Hepatocyte (in vitro differentiated cells): ENCODE measurements around the gene USP3. TPM values are rescaled to one million over a fixed set of nuclear protein-coding genes. Genes with fewer than 3 reads are reported as not detected.
A peak's percentile ranks its signal among the peaks of the same experiment; 100 is the strongest.

Experiments used
- DNase-seq: peaks from one replicate; pipeline ENCODE4 v3.0.0-alpha.2; 2016; ENCODE audit warnings: low spot score
- H2AFZ ChIP-seq: fragments of 200-600 bp; sonication (generic); 2 replicates; pipeline ENCODE4 v1.6.0; 2016; ENCODE audit warnings: antibody characterized with exemption, mild to moderate bottlenecking
- H3K27ac ChIP-seq: fragments of 200-600 bp; sonication (generic); 2 replicates; pipeline ENCODE4 v1.5.1; 2016; ENCODE audit warnings: mild to moderate bottlenecking
- H3K27me3 ChIP-seq: fragments of 200-600 bp; sonication (generic); 2 replicates; pipeline ENCODE4 v1.6.1; 2016
- H3K36me3 ChIP-seq: fragments of 200-600 bp; sonication (generic); replicated peaks from 2 replicates; pipeline ENCODE4 v1.5.1; 2016; ENCODE audit warnings: low read depth; ENCODE audit not compliant: insufficient read depth
- H3K4me1 ChIP-seq: fragments of 200-600 bp; sonication (generic); 2 replicates; pipeline ENCODE4 v1.5.1; 2016; ENCODE audit warnings: mild to moderate bottlenecking, moderate library complexity; ENCODE audit not compliant: insufficient read depth
- H3K4me2 ChIP-seq: fragments of 200-600 bp; sonication (generic); 2 replicates; pipeline ENCODE4 v1.6.0; 2016
- H3K4me3 ChIP-seq: fragments of 200-600 bp; sonication (generic); 2 replicates; pipeline ENCODE4 v1.5.1; 2016; ENCODE audit warnings: mild to moderate bottlenecking
- H3K79me2 ChIP-seq: fragments of 200-600 bp; sonication (generic); 2 replicates; pipeline ENCODE4 v1.6.0; 2017; ENCODE audit warnings: mild to moderate bottlenecking
- H3K9me2 ChIP-seq: fragments of 200-600 bp; sonication (generic); replicated peaks from 2 replicates; pipeline ENCODE4 v1.6.0; 2017; ENCODE audit warnings: mild to moderate bottlenecking; ENCODE audit not compliant: insufficient read depth
- H3K9me3 ChIP-seq: fragments of 200-600 bp; sonication (generic); 2 replicates; pipeline ENCODE4 v1.5.1; 2016; ENCODE audit warnings: low read depth, mild to moderate bottlenecking
- H4K20me1 ChIP-seq: fragments of 200-600 bp; sonication (generic); 2 replicates; pipeline ENCODE4 v1.6.0; 2016; ENCODE audit warnings: mild to moderate bottlenecking; ENCODE audit not compliant: insufficient read depth, poor library complexity, severe bottlenecking
- CTCF ChIP-seq: fragments of 200-600 bp; sonication (generic); IDR thresholded peaks from 2 replicates; pipeline ENCODE4 v1.5.1; 2016; ENCODE audit warnings: antibody characterized with exemption, mild to moderate bottlenecking; ENCODE audit not compliant: poor library complexity
- EZH2 ChIP-seq: fragments of 200-600 bp; sonication (generic); IDR thresholded peaks from 2 replicates; pipeline ENCODE4 v1.6.1; 2016; ENCODE audit warnings: antibody characterized with exemption, mild to moderate bottlenecking, borderline replicate concordance
- EZH2phosphoT487 ChIP-seq: fragments of 200-600 bp; sonication (generic); IDR thresholded peaks from one replicate; pipeline ENCODE4 v1.6.1; 2018; ENCODE audit warnings: antibody characterized with exemption, mild to moderate bottlenecking, low read depth, moderate library complexity; ENCODE audit not compliant: unreplicated experiment, severe bottlenecking
- WGBS: methylation state at CpG from one replicate; pipeline ENCODE4 v1.1.6; 2016; ENCODE audit warnings: low lambda C conversion rate; ENCODE audit errors: missing lambda C conversion rate; 5-methylcytosine and 5-hydroxymethylcytosine counted together
- polyA plus RNA-seq: library from polyadenylated mRNA; unstranded; fragments of >200 nt; fragmentation: Nextera tagmentation; extraction: Ambion mirVana; gene quantifications from 2 replicates; pipeline ENCODE4 v1.2.1, GENCODE V29; 2016
- total RNA-seq: library from RNA; depleted of rRNA; stranded (reverse); fragments of >200 nt; gene quantifications from 2 replicates; pipeline ENCODE4 v1.2.3, GENCODE V29; 2014

USP3 gene
- total and polyA plus RNA-seq, 2 experiments from 2014 or later: 30.5 to 61.2 TPM

GRCh38 chr15:63476229-63476632 lies 28.2 kb upstream of the USP3 start:
- no peak overlapping the region for H3K4me3 ChIP-seq
- 72% methylated on average over 2 of the region's 2 CpGs for WGBS
- no peaks in the 10 kb centered on the region for H3K79me2 ChIP-seq
- no peaks in the 10 kb centered on the region for H3K9me2 ChIP-seq
- H2AFZ ChIP-seq: no peak overlapping the region
- DNase-seq: peak; percentile 71
- no peak overlapping the region for H3K4me2 ChIP-seq
- no peaks in the 10 kb centered on the region for H4K20me1 ChIP-seq
- H3K27ac ChIP-seq: peak overlapping the region; percentile 91
- no peaks in the 10 kb centered on the region for H3K27me3 ChIP-seq
- H3K9me3 ChIP-seq: no peaks in the 10 kb centered on the region
- peaks cover 51% of the 10 kb centered on the region for H3K4me1 ChIP-seq
- H3K36me3 ChIP-seq: no peaks in the 10 kb centered on the region
- no peak for TF ChIP-seq CTCF
- no peak for TF ChIP-seq EZH2phosphoT487
- TF ChIP-seq EZH2: no peak

DNA sequence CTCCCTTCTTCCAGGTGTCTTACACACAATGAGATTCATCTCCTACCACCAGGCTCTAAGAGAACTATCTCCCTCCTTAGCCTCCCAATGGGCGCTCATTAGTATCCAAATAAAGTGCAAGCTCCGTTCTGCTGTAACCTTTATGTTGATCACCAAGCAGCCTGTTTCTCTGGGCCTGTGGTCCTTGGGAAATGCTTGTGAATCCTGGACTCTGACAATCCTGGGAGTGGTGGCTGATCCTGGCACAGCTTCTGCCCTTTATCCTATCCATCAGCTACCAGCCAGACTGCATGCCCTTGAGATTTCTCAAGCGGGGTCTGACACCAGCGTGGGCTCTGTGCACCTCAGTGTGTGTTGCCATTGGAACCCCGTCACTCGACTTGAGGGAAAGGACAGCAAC lies 26.1 kb upstream of the USP3 start:
- Histone ChIP-seq H3K9me3 (no peaks in the 10 kb centered on the region), H3K4me1 (peaks cover 43% of the 10 kb centered on the region), H3K9me2 (no peaks in the 10 kb centered on the region), H4K20me1 (no peaks in the 10 kb centered on the region), H3K27me3 (no peaks in the 10 kb centered on the region), H3K79me2 (no peaks in the 10 kb centered on the region), H3K36me3 (no peaks in the 10 kb centered on the region), H3K4me2 (no peak overlapping the region), H2AFZ (no peak overlapping the region), H3K27ac (peak overlapping the region; percentile 52), H3K4me3 (no peak overlapping the region)
- WGBS: 89% methylated on average over 6 of the region's 6 CpGs
- no peak for TF ChIP-seq EZH2phosphoT487
- TF ChIP-seq CTCF: no peak
- no peak for TF ChIP-seq EZH2
- no peak for DNase-seq

DNA sequence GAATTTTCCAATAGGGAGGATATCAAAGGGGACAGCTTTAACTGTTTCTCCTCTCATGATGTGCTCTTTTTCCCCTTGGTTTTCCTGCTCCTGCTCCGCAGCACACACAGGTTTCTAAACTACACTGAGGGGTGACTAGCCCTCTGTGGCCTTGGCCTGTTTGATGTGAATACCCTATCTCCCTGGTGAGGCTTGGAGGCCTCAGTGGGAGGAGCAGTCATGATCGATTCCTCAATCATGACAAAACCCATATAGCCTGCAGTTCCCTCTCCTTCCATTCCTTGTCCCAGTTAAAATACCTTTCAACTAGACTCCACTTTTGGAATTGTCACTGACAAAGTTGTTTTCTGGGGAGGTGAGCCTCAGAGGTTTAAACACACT lies 24.0 kb upstream of the USP3 start:
- DNase-seq: no peak
- 78% methylated on average over 2 of the region's 2 CpGs for WGBS
- Histone ChIP-seq H3K9me3 (no peaks in the 10 kb centered on the region), H3K9me2 (no peaks in the 10 kb centered on the region), H3K4me3 (no peak overlapping the region), H3K36me3 (no peaks in the 10 kb centered on the region), H3K79me2 (no peaks in the 10 kb centered on the region), H3K4me2 (no peak overlapping the region), H3K27me3 (no peaks in the 10 kb centered on the region), H3K27ac (peak overlapping the region; percentile 23), H2AFZ (no peak overlapping the region), H3K4me1 (peaks cover 27% of the 10 kb centered on the region), H4K20me1 (no peaks in the 10 kb centered on the region)
- no peak for TF ChIP-seq CTCF
- no peak for TF ChIP-seq EZH2
- no peak for TF ChIP-seq EZH2phosphoT487
